HepG2 (cell line): ENCODE results near the gene PROC.
"Not testable (repeated sequence)": the region's sequence is repeated elsewhere in the genome, so short reads cannot be mapped to it uniquely, and the experiment has no call there.

Experiments
- GATAD1 ChIP-seq: IDR thresholded peaks from 2 replicates; pipeline ENCODE4 v1.6.1; 2016; ENCODE audit warnings: missing genetic modification reagents, missing compliant biosample characterization
- NFE2L1 ChIP-seq: sonication (generic); formaldehyde crosslinking; IDR thresholded peaks from 2 replicates; pipeline ENCODE4 v1.4.0; 2020; ENCODE audit warnings: missing genetic modification reagents, mild to moderate bottlenecking, borderline replicate concordance

DNA sequence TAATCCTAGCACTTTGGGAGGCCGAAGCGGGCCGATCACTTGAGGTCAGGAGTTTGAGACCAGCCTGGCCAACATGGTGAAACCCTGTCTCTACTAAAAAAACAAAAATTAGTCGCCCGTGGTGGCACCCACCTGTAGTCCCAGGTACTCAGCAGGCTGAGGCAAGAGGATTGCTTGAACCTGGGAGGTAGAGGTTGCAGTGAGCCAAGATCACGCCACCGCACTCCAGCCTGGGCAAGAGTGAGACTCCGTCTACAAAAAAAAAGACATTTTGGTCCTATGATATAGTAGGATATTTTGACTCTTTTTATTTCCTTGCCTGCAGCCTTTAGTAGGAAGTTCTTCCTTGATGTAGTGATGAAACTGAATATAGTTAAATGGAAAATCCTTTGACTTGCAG lies 8.5 kb upstream of the PROC start:
- TF ChIP-seq NFE2L1; GATAD1 (CRISPR knock-in tag): not testable (repeated sequence)
